Measurements from ENCODE around the gene TMPRSS3.

GRCh38 chr21:42409366-42409765 lies 13.5 kb upstream of the TMPRSS3 start:
- TF ChIP-seq POLR2A (IDR thresholded peaks at IDR 0.05): no peak
- TF ChIP-seq, protein P1, sequence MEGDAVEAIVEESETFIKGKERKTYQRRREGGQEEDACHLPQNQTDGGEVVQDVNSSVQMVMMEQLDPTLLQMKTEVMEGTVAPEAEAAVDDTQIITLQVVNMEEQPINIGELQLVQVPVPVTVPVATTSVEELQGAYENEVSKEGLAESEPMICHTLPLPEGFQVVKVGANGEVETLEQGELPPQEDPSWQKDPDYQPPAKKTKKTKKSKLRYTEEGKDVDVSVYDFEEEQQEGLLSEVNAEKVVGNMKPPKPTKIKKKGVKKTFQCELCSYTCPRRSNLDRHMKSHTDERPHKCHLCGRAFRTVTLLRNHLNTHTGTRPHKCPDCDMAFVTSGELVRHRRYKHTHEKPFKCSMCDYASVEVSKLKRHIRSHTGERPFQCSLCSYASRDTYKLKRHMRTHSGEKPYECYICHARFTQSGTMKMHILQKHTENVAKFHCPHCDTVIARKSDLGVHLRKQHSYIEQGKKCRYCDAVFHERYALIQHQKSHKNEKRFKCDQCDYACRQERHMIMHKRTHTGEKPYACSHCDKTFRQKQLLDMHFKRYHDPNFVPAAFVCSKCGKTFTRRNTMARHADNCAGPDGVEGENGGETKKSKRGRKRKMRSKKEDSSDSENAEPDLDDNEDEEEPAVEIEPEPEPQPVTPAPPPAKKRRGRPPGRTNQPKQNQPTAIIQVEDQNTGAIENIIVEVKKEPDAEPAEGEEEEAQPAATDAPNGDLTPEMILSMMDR (IDR thresholded peaks at IDR 0.05): no peak
